OCI-M2 (cell line): ENCODE data around the gene AMT.
"Not testable (repeated sequence)": the region's sequence is repeated elsewhere in the genome, so short reads cannot be mapped to it uniquely, and the experiment has no call there.

Experiments used
- DNase-seq: peaks from one replicate; lab custom pipeline; 2025; ENCODE audit not compliant: unreplicated experiment; lab: John Stamatoyannopoulos, UW

Gene AMT

DNA sequence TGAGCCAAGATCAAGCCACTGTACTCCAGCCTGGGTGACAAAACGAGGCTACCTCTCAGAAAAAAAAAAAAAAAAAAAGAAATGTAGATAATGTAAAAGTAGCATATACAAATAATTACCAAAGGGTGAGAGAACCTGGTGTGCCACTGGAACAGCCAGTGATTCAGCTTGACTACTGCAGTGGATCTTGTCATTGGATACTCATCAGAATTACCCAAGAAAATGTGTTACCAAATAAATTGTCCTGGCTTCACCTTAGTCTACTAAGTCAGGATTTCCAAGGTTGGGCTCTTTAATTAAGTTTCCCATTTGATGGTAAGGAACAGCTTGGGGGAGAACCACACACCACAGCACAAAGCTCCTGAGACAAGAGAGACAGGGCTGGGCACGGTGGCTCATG, 5.3 kb upstream of the AMT start:
- DNase-seq = no peak

DNA sequence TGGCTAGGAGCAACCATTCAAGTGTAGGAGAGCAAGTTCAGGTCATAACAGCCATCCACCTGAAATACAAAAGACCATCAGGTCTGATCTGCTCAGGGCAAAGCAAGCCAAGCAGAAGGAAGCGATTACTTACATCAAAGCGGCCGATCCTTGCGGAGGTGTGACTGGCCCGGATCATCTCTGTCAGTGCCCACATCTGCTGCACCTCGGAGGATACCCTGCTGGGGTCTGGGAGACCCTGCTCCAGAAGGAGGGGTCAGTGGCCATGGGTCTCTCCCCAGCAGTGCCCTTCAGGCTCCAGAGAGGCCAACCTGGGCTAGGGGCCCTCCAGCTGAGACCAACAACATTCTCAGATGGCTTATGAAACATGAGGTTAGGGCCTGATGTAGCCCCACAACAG, 2.5 kb upstream of the AMT start:
- DNase-seq = no peak

DNA sequence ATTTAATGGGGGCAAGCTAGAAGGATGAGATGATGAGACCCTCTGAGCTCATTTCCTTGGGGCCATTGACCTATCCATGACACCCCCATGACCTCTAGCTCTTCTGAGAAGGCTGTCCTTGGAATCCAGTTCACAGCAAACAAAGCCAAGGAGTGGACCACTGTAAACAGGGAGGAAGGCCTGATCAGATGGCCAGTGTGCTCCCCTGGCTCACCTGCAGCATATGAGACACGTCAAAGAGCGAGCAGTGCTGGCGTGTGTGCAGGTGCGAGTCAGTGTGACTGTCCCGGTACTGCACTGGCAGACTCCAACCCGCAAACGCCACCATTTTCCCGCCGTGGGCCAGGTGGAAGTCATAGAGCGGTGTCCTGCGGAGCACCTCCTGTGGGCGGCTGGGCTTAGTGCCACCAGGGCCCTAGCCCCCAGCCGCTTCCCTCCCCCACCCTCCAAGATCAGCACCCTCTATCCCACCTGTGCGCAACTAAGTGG, 339 bp downstream of the AMT start:
- no peak for DNase-seq

- DNase-seq = no peak
Observed at GRCh38 chr3:49417516-49418120, 4.7 kb downstream of the AMT start.

DNA sequence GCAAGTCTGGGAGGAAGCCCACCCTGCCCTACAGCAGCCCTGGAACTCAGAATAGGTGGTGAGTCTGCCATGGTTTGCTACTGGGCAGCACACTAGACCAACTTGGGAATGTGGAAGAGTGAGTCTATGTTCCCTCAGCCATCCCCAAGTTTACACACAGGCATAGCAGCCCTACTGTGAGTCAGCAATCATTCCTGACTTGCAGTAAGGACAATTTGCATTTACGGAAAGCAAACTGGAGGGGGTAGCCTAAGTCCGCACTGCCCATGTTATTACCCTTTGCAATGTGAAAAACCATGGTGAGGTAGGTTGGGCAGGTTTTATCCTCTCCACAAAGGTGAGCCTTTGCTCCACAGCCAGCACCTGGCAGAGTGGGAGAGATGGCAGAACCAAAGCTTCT, 5.4 kb downstream of the AMT start:
- DNase-seq = no peak

GRCh38 chr3:49415931-49416601, 6.2 kb downstream of the AMT start:
- DNase-seq = peak; percentile 6

DNA sequence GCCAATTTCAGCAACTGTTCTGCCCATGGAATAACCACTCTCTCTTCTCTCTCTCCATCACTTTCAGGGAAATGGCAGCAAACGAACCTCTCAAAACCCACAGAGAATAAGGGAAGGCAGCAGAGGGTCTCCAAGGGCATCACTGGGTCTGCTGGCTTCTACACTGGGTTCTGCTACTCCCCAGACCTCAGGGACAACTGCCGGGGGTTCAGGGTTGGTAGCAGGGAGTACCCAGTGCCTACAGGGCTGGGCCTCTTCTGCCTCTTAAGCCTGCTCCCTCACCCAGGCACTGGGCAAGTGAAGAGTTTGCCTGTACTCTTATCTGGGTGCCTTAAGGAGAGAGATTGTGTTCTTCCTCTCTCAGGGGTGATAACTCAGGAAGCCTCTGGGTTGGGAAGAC, 7.5 kb downstream of the AMT start:
- no peak for DNase-seq

- no peak for DNase-seq
Observed at GRCh38 chr3:49413338-49413734, 8.9 kb downstream of the AMT start.

DNA sequence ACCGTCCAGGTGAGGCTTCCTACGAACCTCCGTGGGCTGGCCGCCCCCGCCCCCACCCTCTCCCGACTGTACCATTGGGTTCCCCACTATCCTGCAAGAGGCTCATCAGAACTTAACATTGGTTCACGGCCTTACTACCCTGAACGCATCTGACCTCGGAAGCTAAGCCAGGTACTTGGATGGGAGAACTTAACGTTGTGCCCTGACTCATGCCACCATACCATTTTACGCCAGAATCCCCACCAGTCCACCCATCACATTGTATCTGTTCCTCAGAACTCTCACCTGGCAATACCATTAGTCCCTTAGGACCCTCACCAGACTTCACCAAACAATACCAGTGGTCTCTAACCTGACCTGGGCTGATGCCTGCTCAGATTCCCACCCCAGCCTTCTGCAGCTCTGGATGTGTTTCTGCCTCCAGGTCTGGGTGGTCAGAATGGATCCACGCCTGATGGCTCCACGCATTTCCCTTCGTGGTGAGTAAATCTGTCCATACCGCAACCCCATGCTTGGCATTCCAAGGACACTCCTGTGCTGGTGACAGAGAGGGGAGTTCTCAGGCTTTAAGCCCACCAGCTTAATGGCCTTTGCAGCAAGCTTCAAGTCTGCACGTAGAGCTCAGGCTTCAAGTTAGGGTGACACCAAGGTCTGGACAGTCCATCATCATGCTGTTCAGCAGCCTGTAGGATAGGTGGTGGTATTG, 9.5 kb downstream of the AMT start:
- no peak for DNase-seq

- peak; percentile 88 for DNase-seq
Observed at GRCh38 chr3:49411968-49412631, 10.2 kb downstream of the AMT start, which contains the start of the genes RHOA and TCTA. TSS of gene RHOA (minus strand) at chr3:49411976. CDS start at chr3:49375589, 36,387 bp downstream. TSS of gene TCTA (plus strand) at chr3:49412423. CDS start at chr3:49412427, 4 bp downstream.

DNA sequence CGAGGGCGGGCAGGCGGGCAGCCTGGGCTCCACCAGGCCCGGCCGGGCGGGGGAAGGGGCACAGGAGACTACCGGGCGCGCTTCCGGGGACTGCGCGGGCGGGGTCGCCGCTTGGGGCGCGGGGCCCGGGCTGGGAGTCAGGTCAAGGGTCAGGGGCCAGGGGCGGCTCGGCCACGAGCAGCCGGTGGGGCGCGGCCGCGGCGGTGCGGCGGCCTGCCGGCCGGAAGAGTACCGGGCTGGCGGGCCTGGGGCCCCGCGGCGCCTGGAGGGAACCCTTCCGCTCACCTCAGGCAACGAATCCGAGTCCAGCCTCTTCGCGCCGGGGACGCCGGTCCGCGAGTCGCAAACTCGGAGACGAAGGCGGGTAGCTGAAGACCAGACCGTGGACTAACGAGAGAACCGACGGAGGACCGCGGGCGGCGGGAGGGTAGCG, 10.7 kb downstream of the AMT start:
- no peak for DNase-seq

DNA sequence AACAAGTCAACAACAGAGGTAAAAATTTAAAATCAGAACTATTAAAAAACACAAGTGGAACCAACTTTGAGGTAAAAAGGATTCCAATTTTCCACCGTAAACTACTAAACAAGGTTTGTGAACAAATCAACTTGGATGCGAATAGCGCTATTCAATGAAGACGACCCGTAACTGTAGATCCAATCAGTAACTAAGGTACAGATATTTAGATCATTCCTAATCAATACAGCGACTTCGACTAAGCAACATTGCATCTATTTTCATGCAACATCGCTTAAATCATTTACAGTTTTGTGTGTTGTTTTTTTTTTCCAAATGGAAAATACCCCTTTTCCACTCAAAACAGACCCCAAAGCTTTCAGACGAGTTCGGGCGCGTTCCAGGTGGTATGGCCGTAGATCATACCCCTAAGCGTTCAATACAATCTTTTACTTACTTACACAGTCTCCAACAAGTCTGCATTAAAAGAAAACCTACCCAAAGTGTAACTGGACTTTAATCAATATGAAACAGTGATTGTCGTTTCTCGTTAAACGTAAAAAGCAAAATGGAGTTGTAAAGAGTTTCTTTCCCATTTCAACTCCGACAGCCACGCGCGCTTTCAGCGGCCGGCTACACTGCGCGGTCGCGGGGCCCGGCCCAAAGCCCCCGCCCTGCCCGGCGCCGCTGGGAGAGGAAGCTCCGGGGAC, 11.3 kb downstream of the AMT start:
- DNase-seq = no peak

DNA sequence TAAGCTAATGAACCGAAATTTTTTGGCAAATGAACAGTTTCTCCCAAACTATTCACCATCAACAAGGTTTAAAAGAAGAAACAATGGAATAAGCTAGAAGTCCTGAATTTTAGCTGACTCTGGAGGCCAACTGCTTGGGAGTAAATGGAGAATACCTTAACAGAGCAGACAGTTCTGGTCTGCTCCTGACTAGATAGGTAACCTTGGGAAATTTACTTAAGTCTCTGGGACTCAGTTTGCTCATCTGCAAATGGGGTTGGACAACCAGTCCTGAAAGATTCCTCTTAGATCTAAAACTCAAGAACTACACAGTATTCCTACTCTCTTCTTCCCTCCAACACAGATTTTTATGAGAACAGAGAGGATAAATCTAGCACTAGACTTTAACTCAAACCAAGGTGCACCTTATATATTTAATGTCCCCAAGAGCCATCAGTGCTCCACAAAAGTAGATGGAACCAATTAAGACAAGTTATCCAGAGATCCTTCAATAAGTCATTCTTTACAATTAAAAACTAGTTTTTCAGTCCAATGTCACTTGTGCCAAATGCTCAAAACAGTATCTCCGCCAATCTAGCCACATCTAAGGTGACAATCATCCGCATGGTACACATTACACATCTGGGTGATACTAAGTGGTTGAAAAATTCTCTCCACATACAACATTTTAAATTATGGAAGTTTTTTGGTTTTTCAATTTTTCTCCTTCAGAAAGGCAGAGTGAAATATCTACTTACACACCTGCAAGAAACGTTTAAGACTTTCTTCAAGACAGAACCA, 12.0 kb downstream of the AMT start:
- DNase-seq = no peak

- DNase-seq = no peak
Observed at GRCh38 chr3:49406571-49407565, 15.4 kb downstream of the AMT start.

DNA sequence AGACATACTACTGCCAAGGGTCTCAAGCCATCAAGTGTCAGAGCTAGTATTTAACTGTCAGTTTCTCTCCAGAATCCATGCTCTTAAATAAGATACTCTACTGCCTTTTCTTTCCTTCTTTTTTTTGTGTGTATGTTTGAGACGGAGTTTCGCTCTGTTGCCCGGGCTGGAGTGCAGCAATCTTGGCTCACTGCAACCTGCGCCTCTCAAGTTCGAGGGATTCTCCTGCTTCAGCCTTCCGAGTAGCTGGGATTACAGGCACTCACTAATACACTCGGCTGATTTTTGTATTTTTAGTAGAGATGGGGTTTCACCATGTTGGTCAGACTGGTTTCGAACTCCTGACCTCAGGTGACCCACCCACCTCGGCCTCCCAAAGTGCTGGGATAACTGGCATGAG, 16.7 kb downstream of the AMT start:
- not testable (repeated sequence) for DNase-seq

DNA sequence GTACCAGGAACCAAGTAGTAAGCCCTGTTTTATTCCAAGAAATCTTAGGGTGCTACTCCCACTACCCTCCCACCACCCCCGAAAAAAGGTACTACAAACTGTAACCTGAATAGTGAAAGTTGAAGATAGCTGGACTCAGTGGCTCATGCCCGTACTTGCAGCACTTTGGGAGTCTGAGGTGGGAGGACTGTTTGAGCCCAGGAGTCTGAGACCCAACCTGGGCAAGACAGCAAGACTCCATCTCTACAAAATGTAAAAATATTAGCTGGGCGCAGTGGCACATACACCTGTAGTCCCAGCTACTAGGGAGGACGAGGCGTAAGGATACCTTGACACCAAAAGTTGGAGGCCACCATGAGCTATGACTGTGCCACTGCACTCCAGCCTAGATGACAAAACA, 18.4 kb downstream of the AMT start:
- DNase-seq = no peak

DNA sequence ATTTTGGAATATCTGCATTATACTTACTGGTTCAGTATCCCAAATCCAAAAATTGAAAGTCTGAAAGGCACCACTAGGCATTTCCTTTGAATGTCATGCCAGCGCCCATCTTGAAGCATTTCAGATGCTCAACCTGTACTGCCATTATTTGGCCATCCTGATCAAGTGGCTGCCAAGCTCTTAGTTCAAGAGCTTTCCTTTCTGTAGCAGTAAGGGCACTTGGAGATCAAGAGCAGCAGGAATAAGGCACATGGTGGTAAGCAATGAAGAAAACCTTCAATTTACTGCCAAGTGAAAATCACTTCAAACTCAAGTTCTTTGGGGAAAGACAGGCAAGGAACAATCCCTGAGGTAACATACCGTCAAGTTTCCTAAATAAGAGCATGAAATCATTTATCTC, 20.5 kb downstream of the AMT start:
- no peak for DNase-seq

GRCh38 chr3:49399461-49399860, 22.8 kb downstream of the AMT start:
- DNase-seq = no peak

DNA sequence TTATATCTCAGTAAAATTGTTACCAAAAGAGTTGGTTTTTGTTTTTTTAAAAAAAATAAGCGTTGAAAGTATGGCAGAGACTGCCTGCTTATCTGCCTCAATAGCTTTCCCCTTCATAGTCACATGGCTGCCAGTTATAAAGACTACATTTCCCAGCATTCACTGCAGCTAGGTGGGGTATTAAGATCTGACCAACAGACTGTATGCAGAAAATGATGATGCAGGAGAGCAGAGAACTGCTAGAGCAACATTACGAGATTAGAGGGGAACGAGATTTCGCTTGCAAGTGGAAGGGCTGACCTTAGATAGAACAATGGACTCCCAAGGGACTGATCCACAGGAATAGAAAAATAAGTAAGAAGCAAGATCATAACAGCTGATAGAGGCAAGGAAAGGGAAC, 24.8 kb downstream of the AMT start:
- no peak for DNase-seq
